ENCODE results near the gene SNED1.
"Not testable (repeated sequence)": the region's sequence is repeated elsewhere in the genome, so short reads cannot be mapped to it uniquely, and the experiment has no call there.

- not testable (repeated sequence) for TF ChIP-seq CTCF, POLR2A, POLR2AphosphoS5, EP300 (IDR thresholded peaks at IDR 0.05)
Observed at GRCh38 chr2:240975903-240976302, 22.5 kb upstream of the SNED1 start.

Measured in sigmoid colon (tissue), 4 donors.